SH-SY5Y (cell line): Measurements from ENCODE around the gene SKIC8.

Source experiments
- GATA2 ChIP-seq: IDR thresholded peaks from 2 replicates; pipeline ENCODE4 v1.6.1; 2011; ENCODE audit warnings: mild to moderate bottlenecking, low read depth, low read length
- GATA3 ChIP-seq: IDR thresholded peaks from 2 replicates; pipeline ENCODE4 v1.6.1; 2011; ENCODE audit warnings: low read depth, mild to moderate bottlenecking, low read length, moderate library complexity

DNA sequence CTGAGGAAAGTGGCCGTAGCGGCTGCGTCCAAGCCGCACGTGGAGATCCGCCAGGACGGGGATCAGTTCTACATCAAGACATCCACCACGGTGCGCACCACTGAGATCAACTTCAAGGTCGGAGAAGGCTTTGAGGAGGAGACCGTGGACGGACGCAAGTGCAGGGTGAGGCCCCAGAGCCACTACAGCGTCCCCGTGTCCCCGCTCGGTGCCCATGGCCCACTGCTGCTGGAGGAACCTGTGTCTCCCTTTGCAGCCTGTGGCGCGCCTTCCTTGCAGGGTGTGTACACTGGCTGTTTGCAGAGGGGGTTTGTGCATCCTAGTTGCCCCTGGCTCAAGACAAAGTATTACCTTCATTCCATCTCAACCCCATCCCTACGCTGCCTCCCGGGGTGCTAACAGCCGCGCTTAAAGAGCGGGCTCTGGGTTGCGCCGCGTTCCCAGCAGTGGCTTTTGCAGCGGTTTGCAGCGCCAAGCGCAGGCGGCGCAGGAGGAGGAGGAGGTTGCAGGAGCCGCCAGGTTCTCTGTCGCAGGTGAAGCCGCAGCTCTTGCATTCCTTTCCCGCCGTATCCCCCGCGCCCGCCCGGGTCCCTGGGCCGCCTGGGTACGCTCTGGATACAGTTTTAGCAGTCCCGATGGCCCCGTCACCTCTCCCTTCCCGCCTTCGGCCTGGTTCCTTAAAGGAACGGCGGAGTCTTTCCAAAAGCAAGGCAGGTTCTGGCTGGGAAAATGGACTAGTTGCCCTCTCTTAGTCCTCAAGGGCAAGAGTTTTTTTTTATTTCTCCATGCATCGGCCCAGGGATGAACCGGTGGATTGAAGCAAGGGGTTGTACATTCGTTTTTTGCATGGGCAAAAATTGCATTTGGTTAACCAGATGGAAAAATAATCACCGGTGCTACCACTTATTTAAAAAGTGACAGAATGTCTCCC is 41.9 kb upstream of the SKIC8 start:
- TF ChIP-seq GATA2 (no peak), GATA3 (no peak)
